Panc1 (cell line): ENCODE data around the gene ARHGAP32.

Experiments used
- POLR2AphosphoS5 ChIP-seq: IDR thresholded peaks from 2 replicates; pipeline ENCODE4 v1.6.1; 2012; ENCODE audit warnings: mild to moderate bottlenecking, low read depth, low read length, moderate library complexity
- REST ChIP-seq, 2 experiments: IDR thresholded peaks; 2 replicates each; pipeline ENCODE4 v1.6.1; 2011 to 2012; ENCODE audit warnings: low read depth in 2 of 2, control low read depth in 1 of 2, low read length in 1 of 2, mild to moderate bottlenecking in 1 of 2, moderate library complexity in 1 of 2; ENCODE audit not compliant: insufficient read depth in 1 of 2
- SIN3A ChIP-seq: IDR thresholded peaks from 2 replicates; pipeline ENCODE4 v1.6.1; 2012; ENCODE audit warnings: low read depth, mild to moderate bottlenecking, low read length, moderate library complexity, borderline replicate concordance; ENCODE audit not compliant: insufficient read depth
- TCF7L2 ChIP-seq: IDR thresholded peaks from 2 replicates; pipeline ENCODE4 v1.6.1; 2011; ENCODE audit warnings: mild to moderate bottlenecking, low read depth, low read length, inconsistent platforms
- TF ChIP-seq, protein P1 (sequence below): fragments of 450-650 bp; IDR thresholded peaks from 2 replicates; pipeline ENCODE4 v1.5.1; 2017; ENCODE audit warnings: mild to moderate bottlenecking

DNA sequence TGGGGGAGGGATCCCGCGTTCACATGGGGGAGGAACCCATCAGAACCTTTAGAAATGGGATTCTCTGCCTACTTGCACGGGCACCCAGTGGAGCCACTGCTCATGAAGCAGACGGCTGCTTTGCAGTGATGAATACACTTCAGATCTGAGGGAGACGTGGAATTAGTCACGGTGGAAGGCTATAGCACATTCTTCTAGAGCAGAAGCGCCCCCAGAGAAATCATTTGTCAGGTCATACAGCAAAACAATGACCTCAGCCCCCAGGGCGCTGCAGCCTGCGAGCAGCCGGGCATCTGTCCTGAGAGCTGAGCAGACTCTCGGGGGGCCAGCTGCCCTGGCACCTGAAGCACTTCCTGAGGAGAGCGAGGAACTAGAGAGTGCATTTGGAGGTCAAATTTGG is 262.1 kb downstream of the ARHGAP32 start:
- TF ChIP-seq, protein P1, sequence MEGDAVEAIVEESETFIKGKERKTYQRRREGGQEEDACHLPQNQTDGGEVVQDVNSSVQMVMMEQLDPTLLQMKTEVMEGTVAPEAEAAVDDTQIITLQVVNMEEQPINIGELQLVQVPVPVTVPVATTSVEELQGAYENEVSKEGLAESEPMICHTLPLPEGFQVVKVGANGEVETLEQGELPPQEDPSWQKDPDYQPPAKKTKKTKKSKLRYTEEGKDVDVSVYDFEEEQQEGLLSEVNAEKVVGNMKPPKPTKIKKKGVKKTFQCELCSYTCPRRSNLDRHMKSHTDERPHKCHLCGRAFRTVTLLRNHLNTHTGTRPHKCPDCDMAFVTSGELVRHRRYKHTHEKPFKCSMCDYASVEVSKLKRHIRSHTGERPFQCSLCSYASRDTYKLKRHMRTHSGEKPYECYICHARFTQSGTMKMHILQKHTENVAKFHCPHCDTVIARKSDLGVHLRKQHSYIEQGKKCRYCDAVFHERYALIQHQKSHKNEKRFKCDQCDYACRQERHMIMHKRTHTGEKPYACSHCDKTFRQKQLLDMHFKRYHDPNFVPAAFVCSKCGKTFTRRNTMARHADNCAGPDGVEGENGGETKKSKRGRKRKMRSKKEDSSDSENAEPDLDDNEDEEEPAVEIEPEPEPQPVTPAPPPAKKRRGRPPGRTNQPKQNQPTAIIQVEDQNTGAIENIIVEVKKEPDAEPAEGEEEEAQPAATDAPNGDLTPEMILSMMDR, result no peak
- TF ChIP-seq POLR2AphosphoS5, result no peak
- TF ChIP-seq REST (IDR thresholded peaks at IDR 0.05; ENCODE audit: insufficient read depth in 1 of 2, low read depth in 2 of 2, low read length in 1 of 2), result no peak
- TF ChIP-seq SIN3A, result no peak
- no peak for TF ChIP-seq TCF7L2
